HEK293 (cell line): ENCODE data around the gene CXCL11.
"Not testable (repeated sequence)": the region's sequence is repeated elsewhere in the genome, so short reads cannot be mapped to it uniquely, and the experiment has no call there.

Experiments used
- CTCF ChIA-PET: fragments of 350-600 bp; formaldehyde crosslinking; extraction: SDS; loops from one replicate; lab custom pipeline; 2021; ENCODE audit warnings: antibody characterized with exemption; lab: Yijun Ruan, JAX
- POLR2A ChIA-PET: fragments of 300-600 bp; formaldehyde crosslinking; extraction: SDS; loops from one replicate; lab custom pipeline; 2020; ENCODE audit warnings: antibody characterized with exemption, inconsistent platforms; lab: Yijun Ruan, JAX
- H3K27ac ChIP-seq: fragments of 200-500 bp; sonication (Bioruptor generic); 2 replicates; pipeline ENCODE4 v1.5.1; 2014; ENCODE audit warnings: low read depth, low read length, control low read depth, inconsistent platforms; ENCODE audit errors: extremely low read depth
- H3K36me3 ChIP-seq, 2 experiments: fragments of 200-500 bp in 1 of 2; sonication (Bioruptor generic) in 1 of 2; 1 replicate in 1 of 2; 2 replicates in 1 of 2; pipeline ENCODE4 v1.5.1; 2014 to 2017; ENCODE audit warnings: inconsistent platforms in 2 of 2, low read length in 2 of 2; ENCODE audit not compliant: control insufficient read depth in 2 of 2, insufficient read depth in 1 of 2
- H3K4me1 ChIP-seq: fragments of 200-500 bp; sonication (Bioruptor generic); 2 replicates; pipeline ENCODE4 v1.5.1; 2014; ENCODE audit warnings: mild to moderate bottlenecking, low read length, inconsistent platforms; ENCODE audit not compliant: control insufficient read depth, insufficient read depth
- H3K4me3 ChIP-seq: 2 replicates; pipeline ENCODE4 v1.5.1; 2011; ENCODE audit warnings: low read depth, mild to moderate bottlenecking, control low read depth, low read length, moderate library complexity
- H3K9me3 ChIP-seq: fragments of 200-500 bp; sonication (Bioruptor generic); 2 replicates; pipeline ENCODE4 v1.5.1; 2014; ENCODE audit warnings: low read depth, low read length, inconsistent platforms; ENCODE audit not compliant: control insufficient read depth, insufficient read depth
- GLIS1 ChIP-seq: fragments of 450-650 bp; formaldehyde crosslinking; IDR thresholded peaks from 2 replicates; pipeline ENCODE4 v1.5.1; 2016; ENCODE audit warnings: missing biosample characterization, missing genetic modification characterization
- KLF7 ChIP-seq: fragments of 450-650 bp; formaldehyde crosslinking; IDR thresholded peaks from 2 replicates; pipeline ENCODE4 v1.5.1; 2016; ENCODE audit warnings: missing biosample characterization, missing genetic modification characterization, borderline replicate concordance
- PBX3 ChIP-seq: sonication (generic); formaldehyde crosslinking; IDR thresholded peaks from 2 replicates; pipeline ENCODE4 v1.8.1; 2022; ENCODE audit warnings: mild to moderate bottlenecking, moderate library complexity, missing genetic modification reagents
- PRDM4 ChIP-seq: fragments of 450-650 bp; formaldehyde crosslinking; IDR thresholded peaks from 2 replicates; pipeline ENCODE4 v1.5.1; 2017; ENCODE audit warnings: missing biosample characterization, missing genetic modification characterization
- REPIN1 ChIP-seq: fragments of 450-650 bp; formaldehyde crosslinking; IDR thresholded peaks from 2 replicates; pipeline ENCODE4 v1.5.1; 2017; ENCODE audit warnings: missing biosample characterization, missing genetic modification characterization, low read depth
- TCF7L2 ChIP-seq: IDR thresholded peaks from 2 replicates; pipeline ENCODE4 v1.6.1; 2011; ENCODE audit warnings: low read depth, mild to moderate bottlenecking, inconsistent platforms, low read length, moderate library complexity, borderline replicate concordance
- ZFP37 ChIP-seq: fragments of 450-650 bp; formaldehyde crosslinking; IDR thresholded peaks from 2 replicates; pipeline ENCODE4 v1.5.1; 2016; ENCODE audit warnings: missing biosample characterization, missing genetic modification characterization
- ZNF148 ChIP-seq: fragments of 450-650 bp; formaldehyde crosslinking; IDR thresholded peaks from 2 replicates; pipeline ENCODE4 v1.5.0; 2017; ENCODE audit warnings: missing biosample characterization, missing genetic modification characterization, borderline replicate concordance
- ZNF155 ChIP-seq: fragments of 450-650 bp; formaldehyde crosslinking; IDR thresholded peaks from 2 replicates; pipeline ENCODE4 v1.5.1; 2016; ENCODE audit warnings: missing biosample characterization, missing genetic modification characterization
- ZNF169 ChIP-seq: fragments of 450-650 bp; formaldehyde crosslinking; IDR thresholded peaks from 2 replicates; pipeline ENCODE4 v1.5.1; 2016; ENCODE audit warnings: missing biosample characterization, missing genetic modification characterization
- ZNF2 ChIP-seq: fragments of 450-650 bp; formaldehyde crosslinking; IDR thresholded peaks from 2 replicates; pipeline ENCODE4 v1.5.1; 2016; ENCODE audit warnings: missing biosample characterization, missing genetic modification characterization
- ZNF214 ChIP-seq: fragments of 450-650 bp; formaldehyde crosslinking; IDR thresholded peaks from 2 replicates; pipeline ENCODE4 v1.5.1; 2017; ENCODE audit warnings: missing biosample characterization, mild to moderate bottlenecking, missing genetic modification characterization, borderline replicate concordance
- ZNF280C ChIP-seq: fragments of 450-650 bp; formaldehyde crosslinking; IDR thresholded peaks from 2 replicates; pipeline ENCODE4 v1.5.1; 2016; ENCODE audit warnings: missing biosample characterization, missing genetic modification characterization
- ZNF510 ChIP-seq: fragments of 450-650 bp; formaldehyde crosslinking; IDR thresholded peaks from 2 replicates; pipeline ENCODE4 v1.5.1; 2018; ENCODE audit warnings: mild to moderate bottlenecking, missing genetic modification characterization, missing biosample characterization; ENCODE audit not compliant: insufficient replicate concordance
- ZNF626 ChIP-seq: fragments of 450-650 bp; sonication (Bioruptor Pico); formaldehyde crosslinking; IDR thresholded peaks from 2 replicates; pipeline ENCODE4 v1.5.1; 2018; ENCODE audit warnings: missing biosample characterization, missing genetic modification characterization, inconsistent platforms
- ZNF654 ChIP-seq: fragments of 450-650 bp; formaldehyde crosslinking; IDR thresholded peaks from 2 replicates; pipeline ENCODE4 v1.5.1; 2016; ENCODE audit warnings: low read depth, missing biosample characterization, missing genetic modification characterization
- ZSCAN18 ChIP-seq: fragments of 450-650 bp; formaldehyde crosslinking; IDR thresholded peaks from 2 replicates; pipeline ENCODE4 v1.5.1; 2016; ENCODE audit warnings: missing biosample characterization, missing genetic modification characterization

Gene CXCL11

GRCh38 chr4:76000279-76000678 lies 35.6 kb downstream of the CXCL11 start:
- no peaks in the 10 kb centered on the region for H3K36me3 ChIP-seq
- no peaks in the 10 kb centered on the region for H3K4me1 ChIP-seq
- no peak overlapping the region for H3K4me3 ChIP-seq
- TF ChIP-seq GLIS1 (tag by site-specific recombination), result no peak
- no peak for TF ChIP-seq ZNF626
- no peak for TF ChIP-seq PBX3
- no peak for TF ChIP-seq ZFP37 (tag by site-specific recombination)
- no peak for TF ChIP-seq ZNF654 (tag by site-specific recombination)
- TF ChIP-seq ZNF214 (tag by site-specific recombination), result no peak
- no peak for TF ChIP-seq PRDM4 (tag by site-specific recombination)
- no peak for TF ChIP-seq ZNF169 (tag by site-specific recombination)
- TF ChIP-seq ZNF148 (tag by site-specific recombination), result no peak
- TF ChIP-seq TCF7L2, result no peak
- no peak for TF ChIP-seq ZNF510 (tag by site-specific recombination)
- no peak for TF ChIP-seq ZSCAN18 (tag by site-specific recombination)
- no peak for TF ChIP-seq ZNF280C (tag by site-specific recombination)
- no peak for TF ChIP-seq KLF7 (tag by site-specific recombination)
- no peak for TF ChIP-seq REPIN1 (tag by site-specific recombination)
- no peak for TF ChIP-seq ZNF155 (tag by site-specific recombination)
- TF ChIP-seq ZNF2 (tag by site-specific recombination), result no peak
- TF ChIP-seq, all 188 proteins: peak for 0
- H3K9me3 ChIP-seq, result no peaks in the 10 kb centered on the region
- ChIA-PET POLR2A (no interaction called here), CTCF (interaction anchor here (1.4 kb wide), 1 partner anchor 66 kb away, joined by 4 read pairs; no protein-coding TSS in a partner anchor)
- H3K27ac ChIP-seq, result no peak overlapping the region

- H3K4me3 ChIP-seq, H3K9me3 ChIP-seq, CTCF ChIA-PET, H3K27ac ChIP-seq, H3K36me3 ChIP-seq, H3K4me1 ChIP-seq, POLR2A ChIA-PET: not testable (repeated sequence)
Measured at GRCh38 chr4:75998525-75999147, 37.2 kb downstream of the CXCL11 start.
